HepG2 (cell line): Measurements from ENCODE around the gene CAPZA1. TPM values are rescaled to one million over a fixed set of nuclear protein-coding genes. Genes with fewer than 3 reads are reported as not detected.

Experiments
- ATAC-seq: fragments of 200-7000 bp; cut with Tn5 transposase; 3 replicates; pipeline ENCODE4 v1.9.1; 2020; ENCODE audit warnings: mild to moderate bottlenecking, moderate library complexity
- BruUV-seq: library from RNA; stranded (reverse); fragments of 400-500 nt; replicated peaks from 2 replicates; lab custom pipeline; 2021; lab: Mats Ljungman, UMichigan
- CTCF ChIA-PET: fragments of 300-600 bp; formaldehyde crosslinking; extraction: SDS; loops from one replicate; lab custom pipeline; 2021; ENCODE audit warnings: low total read pairs, inconsistent platforms, low intra/inter-chr PET ratio; lab: Yijun Ruan, JAX
- POLR2A ChIA-PET: fragments of 350-600 bp; sonication (Branson Sonifier 250); formaldehyde crosslinking; loops from one replicate; lab custom pipeline; 2020; ENCODE audit warnings: antibody characterized with exemption, inconsistent platforms; lab: Yijun Ruan, JAX
- DNase-seq: peaks from one replicate; pipeline ENCODE4 v3.0.0-alpha.2; 2015; ENCODE audit warnings: low spot score
- FAIRE-seq: peaks from 3 replicates; lab custom pipeline; 2011; peaks lifted over from hg19 to GRCh38; lab: Jason Lieb, UNC
- H2AFZ ChIP-seq: one replicate; pipeline ENCODE4 v1.6.1; 2011; ENCODE audit warnings: low read length, inconsistent platforms
- H3K27ac ChIP-seq: fragments of 300-600 bp; 3 replicates; pipeline ENCODE4 v1.8.0; 2011; ENCODE audit warnings: mixed run types, mild to moderate bottlenecking, mixed read lengths, low read length, inconsistent platforms; ENCODE audit not compliant: insufficient read depth; ENCODE audit errors: extremely low read length
- H3K27me3 ChIP-seq, 2 experiments: fragments of 200-600 bp in 1 of 2; 2 replicates in 1 of 2; 3 replicates in 1 of 2; pipeline versions ENCODE4 v1.6.0 to v1.8.0; 2011; ENCODE audit warnings: low read length in 2 of 2, mild to moderate bottlenecking in 2 of 2, moderate library complexity in 2 of 2, inconsistent platforms in 1 of 2; ENCODE audit not compliant: insufficient read depth in 2 of 2, control insufficient read depth in 1 of 2
- H3K36me3 ChIP-seq, 2 experiments: fragments of 200-600 bp in 1 of 2; replicated peaks in 1 of 2; 2 replicates in 1 of 2; 3 replicates in 1 of 2; pipeline versions ENCODE4 v1.5.1 to v1.8.0; 2011; ENCODE audit warnings: low read length in 2 of 2, inconsistent platforms in 1 of 2; ENCODE audit not compliant: insufficient read depth in 2 of 2, control insufficient read depth in 1 of 2
- H3K4me1 ChIP-seq: 2 replicates; pipeline ENCODE4 v1.5.1; 2012; ENCODE audit warnings: low read length, inconsistent platforms; ENCODE audit not compliant: insufficient read depth
- H3K4me2 ChIP-seq: 2 replicates; pipeline ENCODE4 v1.6.0; 2011; ENCODE audit warnings: low read depth, low read length, inconsistent platforms
- H3K4me3 ChIP-seq, 3 experiments: fragments of 200-600 bp in 1 of 3; sonication (generic), shearing (Covaris generic) in 1 of 3; replicated peaks in 1 of 3; 2 replicates each; pipeline ENCODE4 v1.5.1; 2011 to 2016; ENCODE audit warnings: low read length in 3 of 3, inconsistent platforms in 2 of 3, low read depth in 2 of 3, mild to moderate bottlenecking in 2 of 3, control low read depth in 1 of 3, mixed read lengths in 1 of 3; ENCODE audit not compliant: insufficient read depth in 1 of 3
- H3K79me2 ChIP-seq: one replicate; pipeline ENCODE4 v1.6.1; 2011; ENCODE audit warnings: low read length, inconsistent platforms; ENCODE audit not compliant: insufficient read depth
- H3K9ac ChIP-seq: 2 replicates; pipeline ENCODE4 v1.6.0; 2011; ENCODE audit warnings: mild to moderate bottlenecking, low read depth, low read length, inconsistent platforms; ENCODE audit not compliant: insufficient read depth
- H3K9me3 ChIP-seq: 2 replicates; pipeline ENCODE4 v1.5.1; 2012; ENCODE audit warnings: mild to moderate bottlenecking, low read length
- H4K20me1 ChIP-seq: 2 replicates; pipeline ENCODE4 v1.6.0; 2011; ENCODE audit warnings: inconsistent platforms, mild to moderate bottlenecking, low read length, moderate library complexity; ENCODE audit not compliant: insufficient read depth
- AGO2 ChIP-seq: fragments of 200-400 bp; formaldehyde crosslinking; optimal IDR thresholded peaks from 2 replicates; pipeline ENCODE3; 2017; ENCODE audit warnings: mild to moderate bottlenecking, low read depth, low read length, moderate library complexity
- FOXC1 ChIP-seq: sonication (generic); formaldehyde crosslinking; IDR thresholded peaks from 2 replicates; pipeline ENCODE4 v1.8.0; 2022; ENCODE audit warnings: mild to moderate bottlenecking, missing genetic modification reagents, borderline replicate concordance
- HNRNPL ChIP-seq: fragments of 200-400 bp; formaldehyde crosslinking; IDR thresholded peaks from 2 replicates; pipeline ENCODE4 v1.6.1; 2017; ENCODE audit warnings: mild to moderate bottlenecking, low read depth, low read length
- KLF12 ChIP-seq: sonication (generic); formaldehyde crosslinking; IDR thresholded peaks from 2 replicates; pipeline ENCODE4 v1.4.0; 2020; ENCODE audit warnings: missing genetic modification reagents, borderline replicate concordance
- MTA1 ChIP-seq: sonication (generic); formaldehyde crosslinking; IDR thresholded peaks from 2 replicates; pipeline ENCODE4 v1.4.0; 2020; ENCODE audit warnings: missing genetic modification reagents, mild to moderate bottlenecking, borderline replicate concordance
- PHF20 ChIP-seq: sonication (generic); formaldehyde crosslinking; IDR thresholded peaks from 2 replicates; pipeline ENCODE4 v1.5.0; 2020; ENCODE audit warnings: mild to moderate bottlenecking, missing genetic modification reagents
- SAFB2 ChIP-seq: sonication (generic); formaldehyde crosslinking; IDR thresholded peaks from 2 replicates; pipeline ENCODE4 v1.5.1; 2020; ENCODE audit warnings: missing genetic modification reagents, low read depth, mild to moderate bottlenecking, borderline replicate concordance
- SMC3 ChIP-seq: IDR thresholded peaks from 2 replicates; pipeline ENCODE4 v1.6.1; 2011; ENCODE audit warnings: low read length, improper control_type of control experiment
- SNAPC2 ChIP-seq: sonication (generic); formaldehyde crosslinking; IDR thresholded peaks from 2 replicates; pipeline ENCODE4 v1.8.1; 2022; ENCODE audit warnings: mild to moderate bottlenecking, missing genetic modification reagents
- SP2 ChIP-seq: sonication (generic); formaldehyde crosslinking; IDR thresholded peaks from 2 replicates; pipeline ENCODE4 v1.5.1; 2020; ENCODE audit warnings: mild to moderate bottlenecking, missing genetic modification reagents
- ZNF768 ChIP-seq: sonication (generic); formaldehyde crosslinking; IDR thresholded peaks from 2 replicates; pipeline ENCODE4 v1.4.0; 2020; ENCODE audit warnings: missing genetic modification reagents
- WGBS: methylation state at CpG from one replicate; pipeline ENCODE4 v1.1.6; 2017; ENCODE audit warnings: low lambda C conversion rate; 5-methylcytosine and 5-hydroxymethylcytosine counted together
- in situ Hi-C: cut with HindIII; loops from 2 replicates; pipeline ENCODE4 v1.10.0; 2017; ENCODE audit warnings: low pct_unique_long_range_greater_than_20kb; ENCODE audit not compliant: extremely low pct_ligation_motif_present
- intact Hi-C: fragments of 100-400 bp; cut with micrococcal nuclease; formaldehyde crosslinking; loops from one replicate; pipeline ENCODE4 v1.10.0; 2022; ENCODE audit not compliant: unreplicated experiment
- polyA plus RNA-seq, 8 experiments: library from polyadenylated mRNA; depleted of rRNA in 3 of 8; stranded (reverse) in 7 of 8; unstranded in 1 of 8; fragments of >200 nt; fragmentation: Illumina TruSeq in 4 of 8; extraction: Trizol in 4 of 8; gene quantifications; 2 replicates each; pipeline versions ENCODE4 v1.2.1 to v1.2.3, GENCODE V29; 2011 to 2016; ENCODE audit warnings: low read depth in 4 of 8, missing spikeins in 1 of 8, mixed read lengths in 1 of 8; ENCODE audit not compliant: insufficient read depth in 1 of 8
- total RNA-seq, 5 experiments: library from RNA; depleted of rRNA; stranded (reverse); fragments of >200 nt; fragmentation: Illumina TruSeq; extraction: Trizol; gene quantifications; 2 replicates each; pipeline ENCODE4 v1.2.3, GENCODE V29; 2016; ENCODE audit warnings: low read depth in 1 of 5
- TF ChIP-seq, protein P1 (sequence below): sonication (generic); formaldehyde crosslinking; IDR thresholded peaks from 2 replicates; pipeline ENCODE4 v1.4.0; 2020; ENCODE audit warnings: missing genetic modification reagents, low read depth, mild to moderate bottlenecking, borderline replicate concordance
- TF ChIP-seq, protein P2 (sequence below): sonication (generic); formaldehyde crosslinking; IDR thresholded peaks from 2 replicates; pipeline ENCODE4 v1.4.0; 2020; ENCODE audit warnings: mild to moderate bottlenecking, missing genetic modification reagents, borderline replicate concordance
- TF ChIP-seq, protein P3 (sequence below): IDR thresholded peaks from 2 replicates; pipeline ENCODE4 v1.6.1; 2018; ENCODE audit warnings: missing genetic modification reagents, mild to moderate bottlenecking, missing compliant biosample characterization
- TF ChIP-seq, protein P4 (sequence below): sonication (generic); formaldehyde crosslinking; IDR thresholded peaks from 2 replicates; pipeline ENCODE4 v1.4.0; 2020; ENCODE audit warnings: mild to moderate bottlenecking, missing genetic modification reagents
- TF ChIP-seq, protein P5 (sequence below): sonication (generic); formaldehyde crosslinking; IDR thresholded peaks from 2 replicates; pipeline ENCODE4 v1.4.0; 2020; ENCODE audit warnings: mild to moderate bottlenecking, low read depth, missing genetic modification reagents

The CAPZA1 gene
- total and polyA plus RNA-seq, 2 of the 13 experiments (the other 11 are each of a cell fraction or from before 2014, with no cell fraction given), result 67.0 to 117 TPM

DNA sequence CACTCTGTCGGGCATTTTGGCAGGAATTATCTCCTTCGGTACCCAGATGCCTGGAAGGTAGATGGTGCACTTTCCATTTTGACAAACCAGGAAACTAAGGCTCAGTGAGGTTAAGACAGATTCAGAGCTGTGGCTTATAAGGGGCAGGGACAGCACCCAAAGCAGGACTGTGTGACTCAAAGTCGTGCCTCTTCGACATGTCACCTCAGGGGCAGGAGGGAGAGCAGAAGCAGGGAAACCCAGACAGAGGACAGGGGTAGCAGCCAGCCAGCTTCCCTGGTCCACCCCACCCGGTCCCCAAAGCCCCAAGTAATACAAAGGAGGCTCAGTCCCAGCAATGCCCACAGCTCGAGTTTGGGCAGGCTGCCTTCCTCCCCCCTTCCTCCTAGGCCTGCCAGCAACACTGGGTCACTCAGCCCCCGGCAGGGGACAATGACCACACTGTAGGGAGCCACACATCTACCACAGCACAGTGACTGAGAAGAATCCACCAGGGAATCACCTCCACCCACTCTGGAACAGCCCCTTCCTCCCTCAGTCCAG lies 84.8 kb downstream of the CAPZA1 start:
- no peaks in the 10 kb centered on the region for H3K9me3 ChIP-seq
- intact Hi-C loops, result no loop called here

More for the DNA sequence above, 84.8 kb downstream of the CAPZA1 start:
- H4K20me1 ChIP-seq, result no peaks in the 10 kb centered on the region
- no peak; the same call in 2 of the 3 replicates for ATAC-seq
- peaks cover 68% of the 10 kb centered on the region for H3K4me1 ChIP-seq
- no peak overlapping the region for H2AFZ ChIP-seq
- peak overlapping the region; percentile 61 to 99 (median 96); a peak in 5 of 6 replicates for H3K4me3 ChIP-seq
- peak overlapping the region; percentile 94 for H3K4me2 ChIP-seq
- H3K79me2 ChIP-seq, result peaks cover 22% of the 10 kb centered on the region
- no TSS peak for BruUV-seq
- in situ Hi-C loops, result loop anchor here (10.0 to 25.0 kb wide), 2 partner anchors 200 to 333 kb away; partner anchors contain the start of gene WNT2B
- H3K27ac ChIP-seq, result peak overlapping the region; percentile 78
- no peak for FAIRE-seq
- DNase-seq, result no peak
- no peak for TF ChIP-seq MTA1 (CRISPR knock-in tag)
- no peak for TF ChIP-seq SMC3
- TF ChIP-seq, protein P1, sequence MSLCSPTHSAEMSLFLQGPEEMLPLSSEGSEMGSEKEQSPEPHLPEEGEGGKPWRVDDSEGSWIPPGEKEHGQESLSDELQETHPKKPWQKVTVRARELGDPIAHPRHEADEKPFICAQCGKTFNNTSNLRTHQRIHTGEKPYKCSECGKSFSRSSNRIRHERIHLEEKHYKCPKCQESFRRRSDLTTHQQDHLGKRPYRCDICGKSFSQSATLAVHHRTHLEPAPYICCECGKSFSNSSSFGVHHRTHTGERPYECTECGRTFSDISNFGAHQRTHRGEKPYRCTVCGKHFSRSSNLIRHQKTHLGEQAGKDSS (CRISPR knock-in tag), result peak; percentile 3; the same call in 1 of the 2 replicates
- TF ChIP-seq, protein P2, sequence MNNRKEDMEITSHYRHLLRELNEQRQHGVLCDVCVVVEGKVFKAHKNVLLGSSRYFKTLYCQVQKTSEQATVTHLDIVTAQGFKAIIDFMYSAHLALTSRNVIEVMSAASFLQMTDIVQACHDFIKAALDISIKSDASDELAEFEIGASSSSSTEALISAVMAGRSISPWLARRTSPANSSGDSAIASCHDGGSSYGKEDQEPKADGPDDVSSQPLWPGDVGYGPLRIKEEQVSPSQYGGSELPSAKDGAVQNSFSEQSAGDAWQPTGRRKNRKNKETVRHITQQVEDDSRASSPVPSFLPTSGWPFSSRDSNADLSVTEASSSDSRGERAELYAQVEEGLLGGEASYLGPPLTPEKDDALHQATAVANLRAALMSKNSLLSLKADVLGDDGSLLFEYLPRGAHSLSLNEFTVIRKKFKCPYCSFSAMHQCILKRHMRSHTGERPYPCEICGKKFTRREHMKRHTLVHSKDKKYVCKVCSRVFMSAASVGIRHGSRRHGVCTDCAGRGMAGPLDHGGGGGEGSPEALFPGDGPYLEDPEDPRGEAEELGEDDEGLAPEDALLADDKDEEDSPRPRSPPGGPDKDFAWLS (CRISPR knock-in tag), result peak; percentile 37; the same call in 1 of the 2 replicates
- TF ChIP-seq PHF20 (CRISPR knock-in tag), result 0 out of 2 replicates have a peak, but pooled peaks have one; percentile 20
- no peak for TF ChIP-seq SNAPC2
- 0 out of 2 replicates have a peak, but pooled peaks have one; percentile 3 for TF ChIP-seq SP2
- TF ChIP-seq FOXC1, result no peak
- TF ChIP-seq SAFB2 (CRISPR knock-in tag), result 0 out of 2 replicates have a peak, but pooled peaks have one; percentile 16
- TF ChIP-seq, protein P3, sequence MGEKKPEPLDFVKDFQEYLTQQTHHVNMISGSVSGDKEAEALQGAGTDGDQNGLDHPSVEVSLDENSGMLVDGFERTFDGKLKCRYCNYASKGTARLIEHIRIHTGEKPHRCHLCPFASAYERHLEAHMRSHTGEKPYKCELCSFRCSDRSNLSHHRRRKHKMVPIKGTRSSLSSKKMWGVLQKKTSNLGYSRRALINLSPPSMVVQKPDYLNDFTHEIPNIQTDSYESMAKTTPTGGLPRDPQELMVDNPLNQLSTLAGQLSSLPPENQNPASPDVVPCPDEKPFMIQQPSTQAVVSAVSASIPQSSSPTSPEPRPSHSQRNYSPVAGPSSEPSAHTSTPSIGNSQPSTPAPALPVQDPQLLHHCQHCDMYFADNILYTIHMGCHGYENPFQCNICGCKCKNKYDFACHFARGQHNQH (CRISPR knock-in tag), result 0 out of 2 replicates have a peak, but pooled peaks have one; percentile 1
- no peak for TF ChIP-seq KLF12
- TF ChIP-seq AGO2, result peak; percentile 8
- TF ChIP-seq, protein P4, sequence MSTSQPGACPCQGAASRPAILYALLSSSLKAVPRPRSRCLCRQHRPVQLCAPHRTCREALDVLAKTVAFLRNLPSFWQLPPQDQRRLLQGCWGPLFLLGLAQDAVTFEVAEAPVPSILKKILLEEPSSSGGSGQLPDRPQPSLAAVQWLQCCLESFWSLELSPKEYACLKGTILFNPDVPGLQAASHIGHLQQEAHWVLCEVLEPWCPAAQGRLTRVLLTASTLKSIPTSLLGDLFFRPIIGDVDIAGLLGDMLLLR, result peak; percentile 49; the same call in 1 of the 2 replicates
- 0 out of 2 replicates have a peak, but pooled peaks have one; percentile 21 for TF ChIP-seq ZNF768
- TF ChIP-seq, protein P5, sequence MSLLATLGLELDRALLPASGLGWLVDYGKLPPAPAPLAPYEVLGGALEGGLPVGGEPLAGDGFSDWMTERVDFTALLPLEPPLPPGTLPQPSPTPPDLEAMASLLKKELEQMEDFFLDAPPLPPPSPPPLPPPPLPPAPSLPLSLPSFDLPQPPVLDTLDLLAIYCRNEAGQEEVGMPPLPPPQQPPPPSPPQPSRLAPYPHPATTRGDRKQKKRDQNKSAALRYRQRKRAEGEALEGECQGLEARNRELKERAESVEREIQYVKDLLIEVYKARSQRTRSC (CRISPR knock-in tag), result no peak
- 0 out of 2 replicates have a peak, but pooled peaks have one; percentile 71 for TF ChIP-seq HNRNPL
- peaks cover 0 to 16% of the 10 kb centered on the region in 2 experiments; a peak in 1 of 5 replicates for H3K27me3 ChIP-seq
- ChIA-PET CTCF (no interaction called here), POLR2A (interaction anchor here (0.6 to 9.2 kb wide), 12 partner anchors 9 to 369 kb away, joined by 3 to 251 read pairs (median 3); partner anchors contain the start of genes CAPZA1, CTTNBP2NL, MOV10 and PPM1J)
- H3K36me3 ChIP-seq, result peaks cover 6 to 30% of the 10 kb centered on the region in 2 experiments; a peak in 4 of 5 replicates
- 57% methylated on average over 6 of the region's 7 CpGs for WGBS
- H3K9ac ChIP-seq, result peak overlapping the region; percentile 85
